Prostate gland (tissue), 2 donors: Measurements from ENCODE around the gene TSHZ2. TPM values are rescaled to one million over a fixed set of nuclear protein-coding genes. Genes with fewer than 3 reads are reported as not detected.
A peak's percentile ranks its signal among the peaks of the same experiment; 100 is the strongest.

Experiments
- DNase-seq: peaks from one replicate; pipeline ENCODE4 v3.0.0-alpha.2; 2019; ENCODE audit warnings: low spot score
- H3K27ac ChIP-seq, 2 donors: fragments of 200-600 bp; sonication (generic); 2 replicates each; pipeline ENCODE4 v1.5.1; 2017 to 2019
- H3K27me3 ChIP-seq: fragments of 200-600 bp; sonication (generic); replicated peaks from 2 replicates; pipeline ENCODE4 v1.5.1; 2019; ENCODE audit not compliant: insufficient read depth
- H3K36me3 ChIP-seq, 2 donors: fragments of 200-600 bp; sonication (generic); 1 replicate in 1 of 2; 2 replicates in 1 of 2; pipeline versions ENCODE4 v1.5.1 to v1.8.1; 2017 to 2019
- H3K4me1 ChIP-seq: fragments of 200-600 bp; sonication (generic); replicated peaks from 2 replicates; pipeline ENCODE4 v1.5.1; 2019
- H3K4me3 ChIP-seq, 2 donors: fragments of 200-600 bp; sonication (generic); 2 replicates each; pipeline ENCODE4 v1.5.1; 2017 to 2019
- H3K9me3 ChIP-seq: fragments of 200-600 bp; sonication (generic); 2 replicates; pipeline ENCODE4 v1.5.1; 2017
- CTCF ChIP-seq, 4 experiments: fragments of 200-600 bp in 2 of 4; fragments of 450-650 bp in 2 of 4; sonication (generic) in 2 of 4; IDR thresholded peaks; 1 replicate in 3 of 4; 2 replicates in 1 of 4; pipeline ENCODE4 v1.5.1; 2016 to 2019; ENCODE audit warnings: antibody characterized with exemption in 4 of 4, mild to moderate bottlenecking in 2 of 4, moderate library complexity in 2 of 4
- POLR2A ChIP-seq: fragments of 450-650 bp; IDR thresholded peaks from one replicate; pipeline ENCODE4 v1.6.1; 2016; ENCODE audit warnings: antibody characterized with exemption, mild to moderate bottlenecking
- POLR2AphosphoS5 ChIP-seq: sonication (generic); formaldehyde crosslinking; IDR thresholded peaks from one replicate; pipeline ENCODE4 v1.6.1; 2017; ENCODE audit warnings: antibody characterized with exemption
- WGBS: methylation state at CpG from one replicate; pipeline ENCODE4 v1.1.5; 2018; 5-methylcytosine and 5-hydroxymethylcytosine counted together
- intact Hi-C: fragments of 100-400 bp; cut with DNase I; formaldehyde crosslinking; loops from one replicate; pipeline ENCODE4 v1.14.2; 2022
- total RNA-seq, 2 donors: library from RNA; depleted of rRNA; stranded (reverse); fragments of >200 nt; gene quantifications; one replicate each; pipeline ENCODE4 v1.1.0, GENCODE V29; 2016

TSHZ2 gene
- total RNA-seq, 2 donors from 2014 or later, result 9.8 to 35.1 TPM

- peak overlapping the region; percentile 44 to 54 for H3K4me3 ChIP-seq
- no peaks in the 10 kb centered on the region for H3K9me3 ChIP-seq
- no peaks in the 10 kb centered on the region for H3K27me3 ChIP-seq
- TF ChIP-seq POLR2A (no peak), POLR2AphosphoS5 (no peak), CTCF (IDR thresholded peaks at IDR 0.05) (no peak)
- DNase-seq, result peak; percentile 17
- intact Hi-C loops, result no loop called here
- H3K27ac ChIP-seq, result peak overlapping the region; percentile 69 to 74
- H3K36me3 ChIP-seq, result no peaks in the 10 kb centered on the region
- H3K4me1 ChIP-seq, result no peaks in the 10 kb centered on the region
- WGBS, result 6% methylated on average over 36 of the region's 39 CpGs
These were observed 1.0 kb downstream of the TSHZ2 start for GRCh38 chr20:52972965-52973819.

GRCh38 chr20:52974179-52974594, 2.0 kb downstream of the TSHZ2 start:
- H3K27ac ChIP-seq, result peak overlapping the region; percentile 43 to 74
- TF ChIP-seq CTCF (IDR thresholded peaks at IDR 0.05) (no peak), POLR2AphosphoS5 (no peak), POLR2A (no peak)
- H3K27me3 ChIP-seq, result no peaks in the 10 kb centered on the region
- H3K4me1 ChIP-seq, result no peaks in the 10 kb centered on the region
- no peaks in the 10 kb centered on the region for H3K9me3 ChIP-seq
- H3K36me3 ChIP-seq, result no peaks in the 10 kb centered on the region
- 21% methylated on average over 5 of the region's 5 CpGs for WGBS
- DNase-seq, result no peak
- H3K4me3 ChIP-seq, result peak overlapping the region; percentile 44 to 54
- intact Hi-C loops, result no loop called here

DNA sequence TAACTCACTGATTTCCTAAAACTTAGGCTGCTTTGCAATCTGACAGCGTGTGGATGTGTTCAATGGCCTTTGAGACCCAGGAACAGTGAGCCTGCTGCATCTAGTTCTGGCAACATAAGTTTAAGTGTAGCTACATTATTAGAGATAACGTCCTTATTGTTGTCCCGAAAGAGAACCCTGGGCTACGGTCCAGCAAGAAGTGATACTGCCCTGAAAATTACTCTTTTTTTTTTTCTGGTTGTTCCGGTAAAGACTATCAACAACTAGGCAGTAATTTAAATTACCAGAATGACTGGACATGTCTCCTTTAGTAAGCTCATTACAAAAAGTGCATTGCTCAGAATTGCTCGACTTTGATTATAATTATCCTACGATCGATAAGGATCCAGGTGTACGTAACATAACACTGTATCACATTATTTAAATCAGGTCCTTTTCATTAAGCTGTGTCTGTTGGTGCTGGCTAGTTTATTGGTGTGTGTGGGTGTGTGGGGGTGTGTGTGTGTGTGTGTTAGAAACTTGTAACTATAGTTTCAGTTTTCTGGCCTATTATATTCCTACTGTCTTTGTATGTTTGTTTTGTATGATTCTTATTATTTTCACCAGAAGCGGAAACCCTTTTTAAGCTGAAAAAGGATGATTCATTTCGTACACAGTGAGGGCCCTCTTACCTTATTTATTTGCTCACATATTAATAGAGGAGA, 3.0 kb downstream of the TSHZ2 start:
- Histone ChIP-seq H3K27me3 (no peaks in the 10 kb centered on the region), H3K27ac (peak overlapping the region; percentile 43 to 74), H3K4me3 (peak overlapping the region; percentile 6 to 54), H3K4me1 (no peaks in the 10 kb centered on the region), H3K36me3 (no peaks in the 10 kb centered on the region), H3K9me3 (no peaks in the 10 kb centered on the region)
- TF ChIP-seq POLR2A (no peak), POLR2AphosphoS5 (no peak)
- 38% methylated on average over 11 of the region's 11 CpGs for WGBS
- intact Hi-C loops, result no loop called here
- DNase-seq, result no peak

GRCh38 chr20:52975803-52976531, 3.8 kb downstream of the TSHZ2 start:
- intact Hi-C loops, result no loop called here
- Histone ChIP-seq H3K4me1 (no peaks in the 10 kb centered on the region), H3K9me3 (no peaks in the 10 kb centered on the region), H3K27ac (peak overlapping the region in 1 of 2 donors; percentile 43), H3K4me3 (no peak overlapping the region), H3K27me3 (no peaks in the 10 kb centered on the region), H3K36me3 (no peaks in the 10 kb centered on the region)
- DNase-seq, result no peak
- WGBS, result 71% methylated on average over 3 of the region's 3 CpGs
- TF ChIP-seq POLR2A (no peak), CTCF (IDR thresholded peaks at IDR 0.05) (no peak), POLR2AphosphoS5 (no peak)

DNA sequence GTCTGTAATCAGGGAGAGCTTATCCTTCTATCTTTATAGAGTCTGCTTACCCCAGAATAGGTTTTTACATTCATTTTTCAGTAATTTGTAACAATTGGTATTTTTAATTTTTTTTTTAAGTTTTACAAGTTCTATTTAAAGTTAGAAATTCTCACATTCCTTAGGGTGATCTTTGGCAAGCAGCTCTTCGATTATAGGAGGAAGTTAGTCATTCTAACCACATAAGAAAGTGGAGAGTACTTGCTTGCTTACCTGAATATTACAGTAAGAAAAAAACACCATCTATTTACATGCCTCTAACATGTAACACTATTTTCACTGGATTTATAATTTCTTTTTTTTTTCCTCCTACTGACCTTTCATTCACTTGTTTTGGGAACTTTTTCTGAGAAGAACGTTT, 6.7 kb downstream of the TSHZ2 start:
- Histone ChIP-seq H3K4me1 (no peaks in the 10 kb centered on the region), H3K9me3 (no peaks in the 10 kb centered on the region), H3K27ac (no peak overlapping the region), H3K4me3 (no peak overlapping the region), H3K27me3 (no peaks in the 10 kb centered on the region), H3K36me3 (no peaks in the 10 kb centered on the region)
- intact Hi-C loops, result no loop called here
- no peak for DNase-seq
- 40% methylated on average over 2 of the region's 2 CpGs for WGBS
- no peak for TF ChIP-seq POLR2A
- TF ChIP-seq POLR2AphosphoS5, result no peak
